ENCODE results near the gene MAGEF1.
"Not testable (repeated sequence)": the region's sequence is repeated elsewhere in the genome, so short reads cannot be mapped to it uniquely, and the experiment has no call there.

Gene MAGEF1

GRCh38 chr3:184741798-184742675 is 30.2 kb upstream of the MAGEF1 start:
- no peak for DNase-seq

- no peak for DNase-seq
Observed at GRCh38 chr3:184741259-184741556, 29.3 kb upstream of the MAGEF1 start.

- no peak for DNase-seq
Observed at GRCh38 chr3:184740509-184741258, 28.8 kb upstream of the MAGEF1 start.

GRCh38 chr3:184739594-184740505 is 28.0 kb upstream of the MAGEF1 start:
- no peak for DNase-seq

- no peak for DNase-seq
Observed at GRCh38 chr3:184738982-184739381, 27.1 kb upstream of the MAGEF1 start.

GRCh38 chr3:184738506-184738890 is 26.6 kb upstream of the MAGEF1 start:
- DNase-seq: no peak

GRCh38 chr3:184737641-184738505 is 26.0 kb upstream of the MAGEF1 start:
- DNase-seq: no peak

- no peak for DNase-seq
Observed at GRCh38 chr3:184737063-184737462, 25.2 kb upstream of the MAGEF1 start.

- no peak for DNase-seq
Observed at GRCh38 chr3:184734903-184735701, 23.2 kb upstream of the MAGEF1 start.

GRCh38 chr3:184733971-184734608 is 22.2 kb upstream of the MAGEF1 start:
- no peak for DNase-seq

- DNase-seq: no peak
Observed at GRCh38 chr3:184733181-184733580, 21.3 kb upstream of the MAGEF1 start.

- no peak for DNase-seq
Observed at GRCh38 chr3:184731786-184732537, 20.1 kb upstream of the MAGEF1 start.

- DNase-seq: no peak
Observed at GRCh38 chr3:184730924-184731323, 19.1 kb upstream of the MAGEF1 start.

- not testable (repeated sequence) for DNase-seq
Observed at GRCh38 chr3:184729154-184729553, 17.3 kb upstream of the MAGEF1 start.

- no peak for DNase-seq
Observed at GRCh38 chr3:184728010-184728527, 16.2 kb upstream of the MAGEF1 start.

- DNase-seq: peak; percentile 71
Observed at GRCh38 chr3:184727357-184728009, 15.6 kb upstream of the MAGEF1 start.

GRCh38 chr3:184726497-184726896 is 14.6 kb upstream of the MAGEF1 start:
- DNase-seq: no peak

GRCh38 chr3:184725176-184725719 is 13.4 kb upstream of the MAGEF1 start:
- DNase-seq: no peak

- DNase-seq: no peak
Observed at GRCh38 chr3:184724699-184725098, 12.8 kb upstream of the MAGEF1 start.

Measured in GDM1 (cell line).